Astrocyte (in vitro differentiated cells and primary cell): Measurements from ENCODE around the gene CACNA1D. TPM values are rescaled to one million over a fixed set of nuclear protein-coding genes. Genes with fewer than 3 reads are reported as not detected.

ENCODE experiments used
- DNase-seq: peaks from one replicate; pipeline ENCODE4 v3.0.0-alpha.2; 2010; ENCODE audit warnings: low read depth
- FAIRE-seq: peaks from 2 replicates; lab custom pipeline; 2011; peaks lifted over from hg19 to GRCh38; lab: Jason Lieb, UNC
- H2AFZ ChIP-seq: 2 replicates; pipeline ENCODE4 v1.6.0; 2012; ENCODE audit warnings: low read depth, low read length, inconsistent platforms
- H3K27ac ChIP-seq: 2 replicates; pipeline ENCODE4 v1.5.1; 2011; ENCODE audit warnings: low read depth, low read length, inconsistent platforms
- H3K27me3 ChIP-seq: 2 replicates; pipeline ENCODE4 v1.6.0; 2011; ENCODE audit warnings: low read length, inconsistent platforms; ENCODE audit not compliant: insufficient read depth
- H3K36me3 ChIP-seq: 2 replicates; pipeline ENCODE4 v1.5.1; 2011; ENCODE audit warnings: low read length, inconsistent platforms; ENCODE audit not compliant: insufficient read depth
- H3K4me1 ChIP-seq: 2 replicates; pipeline ENCODE4 v1.5.1; 2011; ENCODE audit warnings: low read length, inconsistent platforms; ENCODE audit not compliant: insufficient read depth
- H3K4me2 ChIP-seq: 2 replicates; pipeline ENCODE4 v1.6.0; 2012; ENCODE audit warnings: low read length, inconsistent platforms
- H3K4me3 ChIP-seq: 2 replicates; pipeline ENCODE4 v1.5.1; 2011; ENCODE audit warnings: low read depth, mild to moderate bottlenecking, low read length, inconsistent platforms; ENCODE audit not compliant: insufficient read depth
- H3K79me2 ChIP-seq: 2 replicates; pipeline ENCODE4 v1.6.0; 2012; ENCODE audit warnings: mild to moderate bottlenecking, low read length, inconsistent platforms; ENCODE audit not compliant: insufficient read depth
- H3K9ac ChIP-seq: 2 replicates; pipeline ENCODE4 v1.6.0; 2012; ENCODE audit warnings: mild to moderate bottlenecking, low read length, inconsistent platforms
- H3K9me3 ChIP-seq: 2 replicates; pipeline ENCODE4 v1.5.1; 2012; ENCODE audit warnings: low read depth, mild to moderate bottlenecking, low read length, inconsistent platforms; ENCODE audit not compliant: insufficient read depth
- H4K20me1 ChIP-seq: 2 replicates; pipeline ENCODE4 v1.6.0; 2012; ENCODE audit warnings: low read length, inconsistent platforms; ENCODE audit not compliant: insufficient read depth
- H3K27ac Mint-ChIP-seq: one replicate; pipeline ENCODE4 v1.8.0; 2021; ENCODE audit warnings: mild to moderate bottlenecking, mixed read lengths; ENCODE audit not compliant: unreplicated experiment
- H3K27me3 Mint-ChIP-seq: one replicate; pipeline ENCODE4 v1.8.0; 2021; ENCODE audit warnings: low read depth, mixed read lengths; ENCODE audit not compliant: unreplicated experiment
- H3K36me3 Mint-ChIP-seq: one replicate; pipeline ENCODE4 v1.8.0; 2021; ENCODE audit warnings: low read depth, mixed read lengths; ENCODE audit not compliant: unreplicated experiment
- H3K4me1 Mint-ChIP-seq: one replicate; pipeline ENCODE4 v1.8.0; 2021; ENCODE audit warnings: low read depth, mixed read lengths; ENCODE audit not compliant: unreplicated experiment
- H3K4me3 Mint-ChIP-seq: one replicate; pipeline ENCODE4 v1.8.0; 2021; ENCODE audit warnings: mild to moderate bottlenecking, moderate library complexity, mixed read lengths; ENCODE audit not compliant: unreplicated experiment
- H3K9me3 Mint-ChIP-seq: one replicate; pipeline ENCODE4 v1.8.0; 2021; ENCODE audit warnings: mild to moderate bottlenecking, mixed read lengths; ENCODE audit not compliant: unreplicated experiment
- EZH2 ChIP-seq: IDR thresholded peaks from 2 replicates; pipeline ENCODE4 v1.6.1; 2012; ENCODE audit warnings: mild to moderate bottlenecking, low read length, inconsistent platforms; ENCODE audit not compliant: insufficient read depth
- total RNA-seq: library from RNA; stranded (reverse); gene quantifications from 2 replicates; pipeline ENCODE4 v1.2.1, GENCODE V29; 2021
- TF ChIP-seq, protein P1 (sequence below): IDR thresholded peaks from 2 replicates; pipeline ENCODE4 v1.5.1; 2011; ENCODE audit warnings: low read depth, mild to moderate bottlenecking, inconsistent platforms, low read length, moderate library complexity; ENCODE audit not compliant: insufficient read depth

Gene CACNA1D
- total RNA-seq, 1 donor from 2014 or later, result 0.41 TPM

DNA sequence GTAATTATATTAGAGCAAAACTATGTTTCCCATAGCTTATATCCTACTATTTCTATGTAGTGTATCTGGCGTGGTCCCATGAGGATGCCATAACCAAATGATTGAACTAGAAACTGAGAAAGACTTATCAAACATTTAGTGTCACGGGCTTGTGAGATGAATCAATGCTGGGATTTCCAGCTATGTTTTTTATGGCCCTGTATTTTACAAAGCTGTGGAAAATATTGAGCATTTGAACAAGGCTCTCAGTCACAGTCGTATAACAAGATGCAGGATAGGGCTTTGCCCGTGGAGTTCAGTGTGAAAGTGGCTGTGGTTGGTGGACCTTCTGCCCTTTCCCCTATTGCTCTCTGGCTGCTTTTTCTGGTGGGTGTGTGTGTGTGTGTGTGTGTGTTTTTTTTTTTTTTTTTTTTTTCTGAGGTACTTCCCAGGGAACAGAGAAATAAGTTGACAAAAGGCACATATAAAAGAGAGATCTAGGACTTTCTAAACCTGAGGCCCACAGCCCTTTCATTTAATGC is 60.7 kb downstream of the CACNA1D start:
- TF ChIP-seq, protein P1, sequence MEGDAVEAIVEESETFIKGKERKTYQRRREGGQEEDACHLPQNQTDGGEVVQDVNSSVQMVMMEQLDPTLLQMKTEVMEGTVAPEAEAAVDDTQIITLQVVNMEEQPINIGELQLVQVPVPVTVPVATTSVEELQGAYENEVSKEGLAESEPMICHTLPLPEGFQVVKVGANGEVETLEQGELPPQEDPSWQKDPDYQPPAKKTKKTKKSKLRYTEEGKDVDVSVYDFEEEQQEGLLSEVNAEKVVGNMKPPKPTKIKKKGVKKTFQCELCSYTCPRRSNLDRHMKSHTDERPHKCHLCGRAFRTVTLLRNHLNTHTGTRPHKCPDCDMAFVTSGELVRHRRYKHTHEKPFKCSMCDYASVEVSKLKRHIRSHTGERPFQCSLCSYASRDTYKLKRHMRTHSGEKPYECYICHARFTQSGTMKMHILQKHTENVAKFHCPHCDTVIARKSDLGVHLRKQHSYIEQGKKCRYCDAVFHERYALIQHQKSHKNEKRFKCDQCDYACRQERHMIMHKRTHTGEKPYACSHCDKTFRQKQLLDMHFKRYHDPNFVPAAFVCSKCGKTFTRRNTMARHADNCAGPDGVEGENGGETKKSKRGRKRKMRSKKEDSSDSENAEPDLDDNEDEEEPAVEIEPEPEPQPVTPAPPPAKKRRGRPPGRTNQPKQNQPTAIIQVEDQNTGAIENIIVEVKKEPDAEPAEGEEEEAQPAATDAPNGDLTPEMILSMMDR, result no peak
- no peak for TF ChIP-seq EZH2
- Histone ChIP-seq H4K20me1 (no peaks in the 10 kb centered on the region), H3K4me2 (no peak overlapping the region), H2AFZ (no peak overlapping the region), H3K9me3 (no peaks in the 10 kb centered on the region), H3K79me2 (no peaks in the 10 kb centered on the region), H3K4me1 (no peaks in the 10 kb centered on the region), H3K36me3 (no peaks in the 10 kb centered on the region), H3K4me3 (no peak overlapping the region), H3K27me3 (peaks cover 2% of the 10 kb centered on the region), H3K27ac (no peak overlapping the region), H3K9ac (no peak overlapping the region)
- no peaks in the 10 kb centered on the region for H3K4me1 Mint-ChIP-seq
- no peak overlapping the region for H3K27ac Mint-ChIP-seq
- FAIRE-seq (no peak), DNase-seq (no peak)
- no peak overlapping the region for H3K4me3 Mint-ChIP-seq
- no peaks in the 10 kb centered on the region for H3K36me3 Mint-ChIP-seq
- H3K27me3 Mint-ChIP-seq, result peaks cover 7% of the 10 kb centered on the region
- peaks cover 7% of the 10 kb centered on the region for H3K9me3 Mint-ChIP-seq

DNA sequence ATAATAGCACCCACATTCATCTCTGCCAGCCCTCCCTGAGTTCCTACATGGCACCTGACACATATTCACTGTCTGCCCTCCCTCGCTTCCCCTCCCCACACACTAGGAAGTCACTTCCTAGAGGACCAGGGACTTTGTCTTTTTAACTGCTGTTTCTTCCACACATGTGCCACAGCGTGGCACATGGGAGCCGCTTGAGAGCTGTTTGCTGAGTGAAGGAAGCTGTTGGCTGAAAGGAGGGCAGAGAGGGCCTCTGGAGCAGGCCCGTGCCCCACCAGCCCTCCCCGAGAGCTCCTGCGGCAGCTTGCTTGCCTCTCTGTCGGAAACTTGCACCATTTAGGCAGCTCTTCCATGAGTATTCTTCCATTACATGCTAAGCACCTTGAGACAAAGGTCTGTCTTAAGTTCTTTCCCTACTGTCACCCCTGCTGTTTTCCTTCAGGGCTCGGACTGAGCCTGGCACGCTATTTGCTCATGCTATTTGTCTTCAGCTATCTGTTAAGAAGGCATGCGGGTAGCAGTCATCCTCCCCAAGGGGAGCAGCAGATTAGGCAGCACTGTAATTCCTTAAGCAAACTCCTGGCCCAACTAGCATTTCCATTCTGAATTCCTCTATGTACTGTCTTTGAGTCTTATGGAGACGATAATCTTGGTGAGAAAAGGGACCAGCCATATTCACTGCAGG is 72.2 kb downstream of the CACNA1D start:
- H3K36me3 Mint-ChIP-seq, result no peaks in the 10 kb centered on the region
- H3K9me3 ChIP-seq, result no peaks in the 10 kb centered on the region
- H3K79me2 ChIP-seq, result no peaks in the 10 kb centered on the region
- DNase-seq, result no peak
- no peaks in the 10 kb centered on the region for H3K9me3 Mint-ChIP-seq
- no peak overlapping the region for H3K9ac ChIP-seq
- H2AFZ ChIP-seq, result no peak overlapping the region
- H3K4me3 Mint-ChIP-seq, result no peak overlapping the region
- no peak for TF ChIP-seq EZH2
- TF ChIP-seq, protein P1, result no peak
- no peaks in the 10 kb centered on the region for H3K27me3 ChIP-seq
- H3K4me3 ChIP-seq, result no peak overlapping the region
- H3K4me1 ChIP-seq, result no peaks in the 10 kb centered on the region
- peaks cover 10% of the 10 kb centered on the region for H3K27me3 Mint-ChIP-seq
- no peaks in the 10 kb centered on the region for H3K36me3 ChIP-seq
- no peak overlapping the region for H3K27ac ChIP-seq
- H3K4me2 ChIP-seq, result no peak overlapping the region
- no peak for FAIRE-seq
- H3K27ac Mint-ChIP-seq, result no peak overlapping the region
- H4K20me1 ChIP-seq, result no peaks in the 10 kb centered on the region
- no peaks in the 10 kb centered on the region for H3K4me1 Mint-ChIP-seq

DNA sequence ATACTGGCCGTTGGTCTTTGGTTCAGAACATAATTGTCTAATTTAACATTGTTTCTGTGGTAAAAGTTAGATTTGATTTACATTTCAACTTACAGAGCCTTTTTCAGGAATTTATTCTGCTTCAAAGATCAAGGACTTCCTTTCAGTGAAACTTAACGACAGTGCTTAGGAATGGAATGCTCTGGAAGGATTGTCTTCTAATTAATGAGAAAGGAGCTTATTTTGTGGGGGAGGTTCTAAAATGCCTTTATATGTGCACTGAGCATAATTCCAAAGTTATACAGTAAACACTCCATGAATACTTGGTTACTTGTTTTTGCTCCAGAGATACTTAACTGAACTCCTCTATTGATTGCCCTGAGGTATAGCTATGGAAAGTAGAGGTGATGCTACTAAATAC is 75.7 kb downstream of the CACNA1D start:
- Mint-ChIP-seq H3K4me1 (no peaks in the 10 kb centered on the region), H3K9me3 (no peaks in the 10 kb centered on the region), H3K4me3 (no peak overlapping the region), H3K27me3 (peaks cover 12% of the 10 kb centered on the region), H3K27ac (no peak overlapping the region), H3K36me3 (no peaks in the 10 kb centered on the region)
- H3K36me3 ChIP-seq, result no peaks in the 10 kb centered on the region
- no peaks in the 10 kb centered on the region for H3K27me3 ChIP-seq
- no peaks in the 10 kb centered on the region for H3K79me2 ChIP-seq
- H4K20me1 ChIP-seq, result no peaks in the 10 kb centered on the region
- H3K4me2 ChIP-seq, result no peak overlapping the region
- no peak overlapping the region for H3K4me3 ChIP-seq
- FAIRE-seq (no peak), DNase-seq (no peak)
- H3K9ac ChIP-seq, result no peak overlapping the region
- no peaks in the 10 kb centered on the region for H3K4me1 ChIP-seq
- no peak overlapping the region for H3K27ac ChIP-seq
- no peak for TF ChIP-seq EZH2
- TF ChIP-seq, protein P1, result no peak
- H2AFZ ChIP-seq, result no peak overlapping the region
- H3K9me3 ChIP-seq, result no peaks in the 10 kb centered on the region
